BE2C (cell line): ENCODE results near the gene SERPINE3.

ENCODE experiments used
- DNase-seq: peaks from one replicate; pipeline ENCODE4 v3.0.0-alpha.2; 2020
- H3K27me3 ChIP-seq: fragments of 250-450 bp; sonication (Bioruptor Pico); 2 replicates; pipeline ENCODE4 v1.5.1; 2020; ENCODE audit warnings: mild to moderate bottlenecking
- H3K36me3 ChIP-seq: fragments of 250-450 bp; sonication (Bioruptor Pico); 2 replicates; pipeline ENCODE4 v1.5.1; 2020; ENCODE audit warnings: mild to moderate bottlenecking
- H3K4me1 ChIP-seq: fragments of 250-450 bp; sonication (Bioruptor Pico); 2 replicates; pipeline ENCODE4 v1.5.1; 2020
- H3K4me3 ChIP-seq: 2 replicates; pipeline ENCODE4 v1.5.1; 2011; ENCODE audit warnings: low read depth, low read length
- H3K9me3 ChIP-seq: fragments of 250-450 bp; sonication (Bioruptor Pico); 2 replicates; pipeline ENCODE4 v1.5.1; 2020
- CTCF ChIP-seq: IDR thresholded peaks from 2 replicates; pipeline ENCODE4 v1.5.1; 2012; ENCODE audit warnings: mild to moderate bottlenecking, low read depth, low read length

SERPINE3 gene

DNA sequence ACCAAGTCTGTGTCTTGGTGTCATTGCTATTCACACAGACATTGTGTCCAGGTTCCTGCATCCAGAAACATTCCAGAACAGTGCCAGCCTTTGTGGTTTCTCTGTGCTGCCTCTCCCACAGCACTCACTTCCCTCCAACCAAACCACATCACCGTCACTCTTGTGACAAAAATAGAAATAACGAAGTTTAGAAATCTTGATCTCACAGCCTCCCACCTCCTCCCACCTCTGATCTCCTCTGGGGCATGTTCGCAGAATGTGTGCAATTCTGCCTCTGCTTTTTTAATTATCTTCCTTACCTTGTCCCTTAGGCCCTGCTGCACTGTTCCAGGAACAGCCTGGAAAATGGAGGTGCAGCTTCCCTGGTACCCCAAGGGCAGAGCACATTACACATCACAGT, 8.7 kb upstream of the SERPINE3 start:
- H3K9me3 ChIP-seq: no peaks in the 10 kb centered on the region
- no peak overlapping the region for H3K4me3 ChIP-seq
- DNase-seq: no peak
- no peaks in the 10 kb centered on the region for H3K27me3 ChIP-seq
- TF ChIP-seq CTCF: no peak
- H3K36me3 ChIP-seq: no peaks in the 10 kb centered on the region
- H3K4me1 ChIP-seq: no peaks in the 10 kb centered on the region

- Histone ChIP-seq H3K9me3 (no peaks in the 10 kb centered on the region), H3K36me3 (no peaks in the 10 kb centered on the region), H3K27me3 (no peaks in the 10 kb centered on the region), H3K4me1 (no peaks in the 10 kb centered on the region), H3K4me3 (no peak overlapping the region)
- no peak for DNase-seq
- no peak for TF ChIP-seq CTCF
Observed at GRCh38 chr13:51331354-51331861, 8.1 kb upstream of the SERPINE3 start.

GRCh38 chr13:51332566-51333361, 6.7 kb upstream of the SERPINE3 start:
- H3K27me3 ChIP-seq: no peaks in the 10 kb centered on the region
- no peaks in the 10 kb centered on the region for H3K36me3 ChIP-seq
- H3K4me1 ChIP-seq: no peaks in the 10 kb centered on the region
- no peaks in the 10 kb centered on the region for H3K9me3 ChIP-seq
- DNase-seq: no peak
- no peak for TF ChIP-seq CTCF
- H3K4me3 ChIP-seq: no peak overlapping the region

DNA sequence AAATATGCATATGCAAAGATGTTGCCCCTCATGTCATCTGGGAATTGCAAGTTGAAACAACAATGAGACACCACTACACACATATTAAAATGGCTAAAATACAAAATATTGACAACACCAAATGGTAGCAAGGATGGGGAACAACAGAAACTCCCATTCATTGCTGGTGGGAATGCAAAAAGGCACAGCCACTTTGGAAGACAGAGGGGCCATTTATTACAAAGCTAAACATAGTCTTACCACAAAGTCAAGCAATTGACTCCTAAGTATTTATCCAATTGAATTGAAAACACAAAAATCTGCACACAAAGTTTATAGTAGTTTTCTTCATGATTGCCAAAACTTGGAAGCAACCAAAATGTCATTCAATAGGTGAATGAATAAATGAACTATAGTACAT, 6.1 kb upstream of the SERPINE3 start:
- no peak for DNase-seq
- TF ChIP-seq CTCF: no peak
- Histone ChIP-seq H3K4me3 (no peak overlapping the region), H3K36me3 (no peaks in the 10 kb centered on the region), H3K4me1 (no peaks in the 10 kb centered on the region), H3K9me3 (no peaks in the 10 kb centered on the region), H3K27me3 (no peaks in the 10 kb centered on the region)

DNA sequence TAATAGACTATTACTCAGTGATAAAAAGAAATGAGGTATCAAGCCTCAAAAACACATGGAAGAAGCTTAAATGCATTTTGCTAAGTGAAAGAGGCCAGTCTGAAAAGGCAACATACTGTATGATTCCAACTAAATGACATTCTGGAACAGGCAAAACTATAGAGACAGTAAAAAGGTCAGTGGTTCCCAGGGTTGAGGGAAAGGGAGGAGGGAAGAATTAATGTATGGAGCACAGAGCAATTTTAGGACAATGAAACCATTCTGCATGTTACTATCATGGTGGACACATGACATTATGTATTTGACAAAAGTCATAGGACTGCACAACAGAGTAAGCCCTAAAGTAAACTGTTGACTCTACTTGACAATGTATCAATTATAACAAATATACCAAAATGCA, 5.7 kb upstream of the SERPINE3 start:
- Histone ChIP-seq H3K4me1 (no peaks in the 10 kb centered on the region), H3K27me3 (no peaks in the 10 kb centered on the region), H3K36me3 (no peaks in the 10 kb centered on the region), H3K4me3 (no peak overlapping the region), H3K9me3 (no peaks in the 10 kb centered on the region)
- TF ChIP-seq CTCF: no peak
- DNase-seq: no peak

- Histone ChIP-seq H3K36me3 (no peaks in the 10 kb centered on the region), H3K4me3 (no peak overlapping the region), H3K9me3 (no peaks in the 10 kb centered on the region), H3K27me3 (no peaks in the 10 kb centered on the region), H3K4me1 (no peaks in the 10 kb centered on the region)
- no peak for TF ChIP-seq CTCF
- DNase-seq: no peak
Observed at GRCh38 chr13:51336746-51337145, 2.7 kb upstream of the SERPINE3 start.
